ENCODE data around the gene LY6G5C.

DNA sequence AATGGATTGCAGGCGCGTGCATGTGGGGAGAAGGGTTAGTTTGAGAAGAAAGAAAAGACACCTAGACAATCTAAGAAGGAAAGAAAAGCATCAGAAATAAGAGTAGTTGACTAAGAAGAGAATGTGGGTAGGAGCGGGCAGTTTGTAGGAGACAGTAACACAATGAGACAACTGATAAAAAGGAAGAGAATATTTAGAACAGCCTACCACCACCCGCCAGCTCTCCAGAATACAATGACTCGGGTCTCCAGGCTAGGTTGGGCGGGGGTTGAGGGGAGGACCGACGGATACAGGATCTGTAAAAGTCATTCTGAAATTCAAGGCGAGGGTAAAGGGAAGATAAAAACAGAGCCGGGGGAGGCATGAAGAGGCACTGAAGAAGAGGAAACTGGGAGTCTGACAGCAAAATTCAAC is 21.5 kb upstream of the LY6G5C start:
- TF ChIP-seq TARDBP (IDR thresholded peaks at IDR 0.05) (no peak), FOXM1 (IDR thresholded peaks at IDR 0.05; ENCODE audit: borderline replicate concordance) (no peak), SP1 (IDR thresholded peaks at IDR 0.05) (no peak), FOXK2 (IDR thresholded peaks at IDR 0.05) (no peak), FOXA1 (IDR thresholded peaks at IDR 0.05) (no peak), HDGF (IDR thresholded peaks at IDR 0.05; ENCODE audit: borderline replicate concordance) (no peak)
- TF ChIP-seq, protein P1, sequence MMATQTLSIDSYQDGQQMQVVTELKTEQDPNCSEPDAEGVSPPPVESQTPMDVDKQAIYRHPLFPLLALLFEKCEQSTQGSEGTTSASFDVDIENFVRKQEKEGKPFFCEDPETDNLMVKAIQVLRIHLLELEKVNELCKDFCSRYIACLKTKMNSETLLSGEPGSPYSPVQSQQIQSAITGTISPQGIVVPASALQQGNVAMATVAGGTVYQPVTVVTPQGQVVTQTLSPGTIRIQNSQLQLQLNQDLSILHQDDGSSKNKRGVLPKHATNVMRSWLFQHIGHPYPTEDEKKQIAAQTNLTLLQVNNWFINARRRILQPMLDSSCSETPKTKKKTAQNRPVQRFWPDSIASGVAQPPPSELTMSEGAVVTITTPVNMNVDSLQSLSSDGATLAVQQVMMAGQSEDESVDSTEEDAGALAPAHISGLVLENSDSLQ (IDR thresholded peaks at IDR 0.05): no peak

All from HEK293T (cell line).